HepG2 (cell line): ENCODE data around the gene ANTXRL. TPM values are rescaled to one million over a fixed set of nuclear protein-coding genes. Genes with fewer than 3 reads are reported as not detected.

ENCODE experiments used
- ATAC-seq: fragments of 200-7000 bp; cut with Tn5 transposase; 3 replicates; pipeline ENCODE4 v1.9.1; 2020; ENCODE audit warnings: mild to moderate bottlenecking, moderate library complexity
- BruUV-seq: library from RNA; stranded (reverse); fragments of 400-500 nt; replicated peaks from 2 replicates; lab custom pipeline; 2021; lab: Mats Ljungman, UMichigan
- CTCF ChIA-PET: fragments of 300-600 bp; formaldehyde crosslinking; extraction: SDS; loops from one replicate; lab custom pipeline; 2021; ENCODE audit warnings: low total read pairs, inconsistent platforms, low intra/inter-chr PET ratio; lab: Yijun Ruan, JAX
- POLR2A ChIA-PET: fragments of 350-600 bp; sonication (Branson Sonifier 250); formaldehyde crosslinking; loops from one replicate; lab custom pipeline; 2020; ENCODE audit warnings: antibody characterized with exemption, inconsistent platforms; lab: Yijun Ruan, JAX
- DNase-seq: peaks from one replicate; pipeline ENCODE4 v3.0.0-alpha.2; 2015; ENCODE audit warnings: low spot score
- FAIRE-seq: peaks from 3 replicates; lab custom pipeline; 2011; peaks lifted over from hg19 to GRCh38; lab: Jason Lieb, UNC
- H2AFZ ChIP-seq: one replicate; pipeline ENCODE4 v1.6.1; 2011; ENCODE audit warnings: low read length, inconsistent platforms
- H3K27ac ChIP-seq: fragments of 300-600 bp; 3 replicates; pipeline ENCODE4 v1.8.0; 2011; ENCODE audit warnings: mixed run types, mild to moderate bottlenecking, mixed read lengths, low read length, inconsistent platforms; ENCODE audit not compliant: insufficient read depth; ENCODE audit errors: extremely low read length
- H3K27me3 ChIP-seq, 2 experiments: fragments of 200-600 bp in 1 of 2; 2 replicates in 1 of 2; 3 replicates in 1 of 2; pipeline versions ENCODE4 v1.6.0 to v1.8.0; 2011; ENCODE audit warnings: low read length in 2 of 2, mild to moderate bottlenecking in 2 of 2, moderate library complexity in 2 of 2, inconsistent platforms in 1 of 2; ENCODE audit not compliant: insufficient read depth in 2 of 2, control insufficient read depth in 1 of 2
- H3K36me3 ChIP-seq, 2 experiments: fragments of 200-600 bp in 1 of 2; replicated peaks in 1 of 2; 2 replicates in 1 of 2; 3 replicates in 1 of 2; pipeline versions ENCODE4 v1.5.1 to v1.8.0; 2011; ENCODE audit warnings: low read length in 2 of 2, inconsistent platforms in 1 of 2; ENCODE audit not compliant: insufficient read depth in 2 of 2, control insufficient read depth in 1 of 2
- H3K4me1 ChIP-seq: 2 replicates; pipeline ENCODE4 v1.5.1; 2012; ENCODE audit warnings: low read length, inconsistent platforms; ENCODE audit not compliant: insufficient read depth
- H3K4me2 ChIP-seq: 2 replicates; pipeline ENCODE4 v1.6.0; 2011; ENCODE audit warnings: low read depth, low read length, inconsistent platforms
- H3K4me3 ChIP-seq, 3 experiments: fragments of 200-600 bp in 1 of 3; sonication (generic), shearing (Covaris generic) in 1 of 3; replicated peaks in 1 of 3; 2 replicates each; pipeline ENCODE4 v1.5.1; 2011 to 2016; ENCODE audit warnings: low read length in 3 of 3, inconsistent platforms in 2 of 3, low read depth in 2 of 3, mild to moderate bottlenecking in 2 of 3, control low read depth in 1 of 3, mixed read lengths in 1 of 3; ENCODE audit not compliant: insufficient read depth in 1 of 3
- H3K79me2 ChIP-seq: one replicate; pipeline ENCODE4 v1.6.1; 2011; ENCODE audit warnings: low read length, inconsistent platforms; ENCODE audit not compliant: insufficient read depth
- H3K9ac ChIP-seq: 2 replicates; pipeline ENCODE4 v1.6.0; 2011; ENCODE audit warnings: mild to moderate bottlenecking, low read depth, low read length, inconsistent platforms; ENCODE audit not compliant: insufficient read depth
- H3K9me3 ChIP-seq: 2 replicates; pipeline ENCODE4 v1.5.1; 2012; ENCODE audit warnings: mild to moderate bottlenecking, low read length
- H4K20me1 ChIP-seq: 2 replicates; pipeline ENCODE4 v1.6.0; 2011; ENCODE audit warnings: inconsistent platforms, mild to moderate bottlenecking, low read length, moderate library complexity; ENCODE audit not compliant: insufficient read depth
- HNRNPH1 ChIP-seq: fragments of 200-400 bp; formaldehyde crosslinking; optimal IDR thresholded peaks from 2 replicates; pipeline ENCODE3; 2017; ENCODE audit warnings: mild to moderate bottlenecking, low read depth, low read length
- TSC22D2 ChIP-seq: sonication (generic); formaldehyde crosslinking; IDR thresholded peaks from 2 replicates; pipeline ENCODE4 v1.5.1; 2020; ENCODE audit warnings: missing genetic modification reagents, mild to moderate bottlenecking, borderline replicate concordance
- ZFP41 ChIP-seq: sonication (generic); formaldehyde crosslinking; IDR thresholded peaks from 2 replicates; pipeline ENCODE4 v1.4.0; 2020; ENCODE audit warnings: mild to moderate bottlenecking, missing genetic modification reagents, borderline replicate concordance
- ZNF253 ChIP-seq: sonication (generic); formaldehyde crosslinking; IDR thresholded peaks from 2 replicates; pipeline ENCODE4 v1.8.0; 2022; ENCODE audit warnings: mild to moderate bottlenecking, missing genetic modification reagents, borderline replicate concordance
- WGBS: methylation state at CpG from one replicate; pipeline ENCODE4 v1.1.6; 2017; ENCODE audit warnings: low lambda C conversion rate; 5-methylcytosine and 5-hydroxymethylcytosine counted together
- in situ Hi-C: cut with HindIII; loops from 2 replicates; pipeline ENCODE4 v1.10.0; 2017; ENCODE audit warnings: low pct_unique_long_range_greater_than_20kb; ENCODE audit not compliant: extremely low pct_ligation_motif_present
- intact Hi-C: fragments of 100-400 bp; cut with micrococcal nuclease; formaldehyde crosslinking; loops from one replicate; pipeline ENCODE4 v1.10.0; 2022; ENCODE audit not compliant: unreplicated experiment
- polyA plus RNA-seq, 8 experiments: library from polyadenylated mRNA; depleted of rRNA in 3 of 8; stranded (reverse) in 7 of 8; unstranded in 1 of 8; fragments of >200 nt; fragmentation: Illumina TruSeq in 4 of 8; extraction: Trizol in 4 of 8; gene quantifications; 2 replicates each; pipeline versions ENCODE4 v1.2.1 to v1.2.3, GENCODE V29; 2011 to 2016; ENCODE audit warnings: low read depth in 4 of 8, missing spikeins in 1 of 8, mixed read lengths in 1 of 8; ENCODE audit not compliant: insufficient read depth in 1 of 8
- total RNA-seq, 5 experiments: library from RNA; depleted of rRNA; stranded (reverse); fragments of >200 nt; fragmentation: Illumina TruSeq; extraction: Trizol; gene quantifications; 2 replicates each; pipeline ENCODE4 v1.2.3, GENCODE V29; 2016; ENCODE audit warnings: low read depth in 1 of 5
- TF ChIP-seq, protein P1 (sequence below): sonication (generic); formaldehyde crosslinking; IDR thresholded peaks from 2 replicates; pipeline ENCODE4 v1.4.0; 2020; ENCODE audit warnings: mild to moderate bottlenecking, missing genetic modification reagents
- TF ChIP-seq, protein P2 (sequence below): fragments of 450-650 bp; IDR thresholded peaks from 2 replicates; pipeline ENCODE4 v1.6.1; 2017
- TF ChIP-seq, protein P3 (sequence below): sonication (generic); formaldehyde crosslinking; IDR thresholded peaks from 2 replicates; pipeline ENCODE4 v1.5.0; 2020; ENCODE audit warnings: missing genetic modification reagents

Gene ANTXRL
- total and polyA plus RNA-seq, 2 of the 13 experiments (the other 11 are each of a cell fraction or from before 2014, with no cell fraction given), result not detected

DNA sequence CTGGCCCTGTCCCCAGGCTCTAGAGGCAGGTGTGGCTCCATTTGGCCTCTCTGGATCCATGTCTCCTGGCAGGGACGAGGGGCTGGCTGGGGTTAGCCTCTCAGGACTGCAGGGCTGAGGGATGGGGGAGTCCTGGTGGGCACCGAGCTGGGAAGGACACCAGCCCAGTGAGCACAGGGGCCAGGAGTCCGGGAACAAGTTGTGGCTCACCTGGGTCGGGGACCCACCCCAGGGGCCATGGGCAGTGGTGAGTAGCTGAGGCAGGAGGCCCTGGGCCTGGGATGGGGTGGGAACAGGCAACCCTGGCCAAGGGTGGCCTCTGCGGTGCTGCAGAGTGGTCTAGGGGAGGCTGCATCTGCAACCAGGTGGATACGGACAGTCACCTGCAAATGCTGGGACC lies 24.1 kb downstream of the ANTXRL start (continued):
- TF ChIP-seq, protein P1, sequence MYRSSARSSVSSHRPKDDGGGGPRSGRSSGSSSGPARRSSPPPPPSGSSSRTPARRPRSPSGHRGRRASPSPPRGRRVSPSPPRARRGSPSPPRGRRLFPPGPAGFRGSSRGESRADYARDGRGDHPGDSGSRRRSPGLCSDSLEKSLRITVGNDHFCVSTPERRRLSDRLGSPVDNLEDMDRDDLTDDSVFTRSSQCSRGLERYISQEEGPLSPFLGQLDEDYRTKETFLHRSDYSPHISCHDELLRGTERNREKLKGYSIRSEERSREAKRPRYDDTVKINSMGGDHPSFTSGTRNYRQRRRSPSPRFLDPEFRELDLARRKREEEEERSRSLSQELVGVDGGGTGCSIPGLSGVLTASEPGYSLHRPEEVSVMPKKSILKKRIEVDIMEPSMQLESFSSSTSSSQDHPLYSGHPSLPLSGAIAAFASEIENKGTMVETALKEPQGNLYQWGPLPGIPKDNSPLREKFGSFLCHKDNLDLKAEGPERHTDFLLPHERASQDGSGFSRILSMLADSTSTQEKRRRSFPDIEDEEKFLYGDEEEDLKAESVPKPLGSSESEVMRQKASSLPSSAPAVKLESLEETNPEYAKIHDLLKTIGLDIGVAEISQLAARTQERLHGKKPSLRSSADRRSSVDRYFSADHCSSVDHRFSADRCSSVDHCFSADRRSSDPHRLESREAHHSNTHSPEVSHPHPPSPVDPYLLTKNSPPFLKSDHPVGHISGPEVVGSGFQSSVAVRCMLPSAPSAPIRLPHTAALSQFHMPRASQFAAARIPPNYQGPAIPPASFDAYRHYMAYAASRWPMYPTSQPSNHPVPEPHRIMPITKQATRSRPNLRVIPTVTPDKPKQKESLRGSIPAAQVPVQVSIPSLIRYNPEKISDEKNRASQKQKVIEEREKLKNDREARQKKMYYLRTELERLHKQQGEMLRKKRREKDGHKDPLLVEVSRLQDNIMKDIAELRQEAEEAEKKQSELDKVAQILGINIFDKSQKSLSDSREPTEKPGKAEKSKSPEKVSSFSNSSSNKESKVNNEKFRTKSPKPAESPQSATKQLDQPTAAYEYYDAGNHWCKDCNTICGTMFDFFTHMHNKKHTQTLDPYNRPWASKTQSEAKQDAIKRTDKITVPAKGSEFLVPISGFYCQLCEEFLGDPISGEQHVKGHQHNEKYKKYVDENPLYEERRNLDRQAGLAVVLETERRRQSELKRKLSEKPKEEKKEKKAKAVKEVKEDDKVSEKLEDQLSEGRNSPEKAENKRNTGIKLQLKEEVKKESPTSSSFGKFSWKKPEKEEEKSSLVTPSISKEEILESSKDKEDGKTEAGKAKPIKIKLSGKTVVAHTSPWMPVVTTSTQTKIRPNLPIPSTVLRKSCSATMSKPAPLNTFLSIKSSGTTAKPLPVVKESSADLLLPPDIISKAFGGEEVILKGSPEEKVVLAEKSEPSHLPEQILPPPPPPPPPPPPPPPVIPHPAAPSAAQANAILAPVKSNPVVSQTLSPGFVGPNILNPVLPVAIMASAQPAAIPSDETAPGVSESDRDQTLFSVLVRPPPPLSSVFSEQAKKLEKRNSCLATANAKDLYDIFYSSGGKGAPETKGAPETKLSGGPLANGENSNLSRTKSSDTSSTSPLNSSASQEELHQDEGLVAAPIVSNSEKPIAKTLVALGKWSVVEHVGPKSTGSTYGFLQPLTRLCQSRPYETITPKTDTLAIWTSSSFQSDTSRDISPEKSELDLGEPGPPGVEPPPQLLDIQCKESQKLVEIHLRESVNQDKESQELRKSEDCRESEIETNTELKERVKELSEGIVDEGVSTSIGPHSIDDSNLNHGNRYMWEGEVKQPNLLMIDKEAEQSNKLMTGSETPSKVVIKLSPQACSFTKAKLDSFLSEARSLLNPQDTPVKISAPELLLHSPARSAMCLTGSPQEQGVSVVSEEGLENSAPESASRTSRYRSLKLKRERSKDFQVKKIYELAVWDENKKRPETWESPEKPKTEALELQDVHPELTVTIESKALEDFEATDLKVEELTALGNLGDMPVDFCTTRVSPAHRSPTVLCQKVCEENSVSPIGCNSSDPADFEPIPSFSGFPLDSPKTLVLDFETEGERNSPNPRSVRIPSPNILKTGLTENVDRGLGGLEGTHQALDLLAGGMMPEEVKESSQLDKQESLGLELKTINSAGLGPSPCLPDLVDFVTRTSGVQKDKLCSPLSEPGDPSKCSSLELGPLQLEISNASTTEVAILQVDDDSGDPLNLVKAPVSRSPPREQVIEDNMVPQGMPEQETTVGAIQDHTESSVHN (CRISPR knock-in tag), result no peak
- TF ChIP-seq, all 625 proteins: peak for 0

DNA sequence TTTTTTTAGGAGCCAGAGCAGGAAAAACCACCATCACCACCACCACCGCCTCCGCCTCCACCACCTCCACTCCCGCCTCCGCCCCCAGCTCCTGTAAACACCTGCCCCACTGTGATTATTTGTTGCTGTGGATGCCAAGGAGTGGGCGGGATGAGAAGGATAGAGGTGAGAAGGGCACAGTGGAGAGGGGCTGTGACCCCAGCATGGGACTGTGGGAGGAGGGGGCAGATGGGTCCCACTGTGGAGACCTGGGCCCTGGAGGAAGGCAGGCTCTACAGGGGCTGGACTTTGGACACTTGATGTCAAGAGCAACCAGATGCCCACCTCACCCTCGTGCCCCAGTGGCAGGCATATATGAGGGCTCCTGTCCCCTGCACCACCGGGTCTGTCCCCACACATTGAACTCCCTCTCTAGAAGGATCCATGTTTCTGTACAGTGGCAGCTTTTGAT lies 24.7 kb downstream of the ANTXRL start:
- in situ Hi-C loops, result no loop called here
- CTCF ChIA-PET, result no interaction called here
- intact Hi-C loops, result no loop called here
- ATAC-seq (no peak), DNase-seq (no peak), FAIRE-seq (no peak)
- H3K27me3 ChIP-seq, result peaks cover 3 to 43% of the 10 kb centered on the region in 2 experiments; a peak in 2 of 5 replicates
- POLR2A ChIA-PET, result no interaction called here
- H3K36me3 ChIP-seq, result no peaks in the 10 kb centered on the region
- H3K27ac ChIP-seq, result no peak overlapping the region
- no peak overlapping the region for H2AFZ ChIP-seq
- H3K4me3 ChIP-seq, result no peak overlapping the region
- peaks cover 3% of the 10 kb centered on the region; the same call in 1 of the 2 replicates for H4K20me1 ChIP-seq
- 70% methylated on average over 4 of the region's 7 CpGs for WGBS
- no peak overlapping the region for H3K4me2 ChIP-seq
- no peak for TF ChIP-seq ZNF253
- TF ChIP-seq HNRNPH1, result no peak
- TF ChIP-seq, protein P2, sequence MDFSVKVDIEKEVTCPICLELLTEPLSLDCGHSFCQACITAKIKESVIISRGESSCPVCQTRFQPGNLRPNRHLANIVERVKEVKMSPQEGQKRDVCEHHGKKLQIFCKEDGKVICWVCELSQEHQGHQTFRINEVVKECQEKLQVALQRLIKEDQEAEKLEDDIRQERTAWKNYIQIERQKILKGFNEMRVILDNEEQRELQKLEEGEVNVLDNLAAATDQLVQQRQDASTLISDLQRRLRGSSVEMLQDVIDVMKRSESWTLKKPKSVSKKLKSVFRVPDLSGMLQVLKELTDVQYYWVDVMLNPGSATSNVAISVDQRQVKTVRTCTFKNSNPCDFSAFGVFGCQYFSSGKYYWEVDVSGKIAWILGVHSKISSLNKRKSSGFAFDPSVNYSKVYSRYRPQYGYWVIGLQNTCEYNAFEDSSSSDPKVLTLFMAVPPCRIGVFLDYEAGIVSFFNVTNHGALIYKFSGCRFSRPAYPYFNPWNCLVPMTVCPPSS, result no peak
- TF ChIP-seq, protein P3, sequence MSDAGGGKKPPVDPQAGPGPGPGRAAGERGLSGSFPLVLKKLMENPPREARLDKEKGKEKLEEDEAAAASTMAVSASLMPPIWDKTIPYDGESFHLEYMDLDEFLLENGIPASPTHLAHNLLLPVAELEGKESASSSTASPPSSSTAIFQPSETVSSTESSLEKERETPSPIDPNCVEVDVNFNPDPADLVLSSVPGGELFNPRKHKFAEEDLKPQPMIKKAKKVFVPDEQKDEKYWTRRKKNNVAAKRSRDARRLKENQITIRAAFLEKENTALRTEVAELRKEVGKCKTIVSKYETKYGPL (CRISPR knock-in tag), result no peak
- no peak for TF ChIP-seq TSC22D2 (CRISPR knock-in tag)
- no peak for TF ChIP-seq ZFP41
- H3K9me3 ChIP-seq, result no peaks in the 10 kb centered on the region
- H3K9ac ChIP-seq, result no peak overlapping the region
- no TSS peak for BruUV-seq
- H3K79me2 ChIP-seq, result no peaks in the 10 kb centered on the region
- H3K4me1 ChIP-seq, result no peaks in the 10 kb centered on the region
